HepG2 (cell line): ENCODE measurements around the gene MT4. TPM values are rescaled to one million over a fixed set of nuclear protein-coding genes. Genes with fewer than 3 reads are reported as not detected.

Experiments used
- FOXM1 ChIP-seq: sonication (generic); formaldehyde crosslinking; IDR thresholded peaks from 2 replicates; pipeline ENCODE4 v1.5.0; 2020; ENCODE audit warnings: missing genetic modification reagents
- KDM2A ChIP-seq: sonication (generic); formaldehyde crosslinking; IDR thresholded peaks from 2 replicates; pipeline ENCODE4 v1.4.0; 2020; ENCODE audit warnings: low read depth, missing genetic modification reagents, borderline replicate concordance
- NFATC3 ChIP-seq: sonication (generic); formaldehyde crosslinking; IDR thresholded peaks from 2 replicates; pipeline ENCODE4 v1.5.1; 2020; ENCODE audit warnings: mild to moderate bottlenecking, missing genetic modification reagents
- SNAPC2 ChIP-seq: sonication (generic); formaldehyde crosslinking; IDR thresholded peaks from 2 replicates; pipeline ENCODE4 v1.8.1; 2022; ENCODE audit warnings: mild to moderate bottlenecking, missing genetic modification reagents
- TCF12 ChIP-seq, 2 experiments: fragments of 450-650 bp in 1 of 2; sonication (generic) in 1 of 2; formaldehyde crosslinking in 1 of 2; IDR thresholded peaks; 2 replicates each; pipeline versions ENCODE4 v1.6.1 to v1.8.0; 2017 to 2022; ENCODE audit warnings: antibody characterized with exemption in 1 of 2, mild to moderate bottlenecking in 1 of 2, missing genetic modification reagents in 1 of 2, moderate library complexity in 1 of 2
- ZNF143 ChIP-seq: sonication (generic); formaldehyde crosslinking; IDR thresholded peaks from 2 replicates; pipeline ENCODE4 v1.4.0; 2020; ENCODE audit warnings: missing genetic modification reagents
- ZNF496 ChIP-seq: sonication (generic); formaldehyde crosslinking; IDR thresholded peaks from 2 replicates; pipeline ENCODE4 v1.8.1; 2023; ENCODE audit warnings: mild to moderate bottlenecking, moderate library complexity, missing genetic modification reagents; ENCODE audit not compliant: insufficient replicate concordance
- ZNF556 ChIP-seq: sonication (generic); formaldehyde crosslinking; IDR thresholded peaks from 2 replicates; pipeline ENCODE4 v1.4.0; 2020; ENCODE audit warnings: mild to moderate bottlenecking, missing genetic modification reagents, borderline replicate concordance
- ZNF577 ChIP-seq: sonication (generic); formaldehyde crosslinking; IDR thresholded peaks from 2 replicates; pipeline ENCODE4 v1.4.0; 2020; ENCODE audit warnings: mild to moderate bottlenecking, low read depth, missing genetic modification reagents, borderline replicate concordance
- ZNF598 ChIP-seq: sonication (generic); formaldehyde crosslinking; IDR thresholded peaks from 2 replicates; pipeline ENCODE4 v1.5.1; 2020; ENCODE audit warnings: mild to moderate bottlenecking, missing genetic modification reagents, borderline replicate concordance
- polyA plus RNA-seq, 8 experiments: library from polyadenylated mRNA; depleted of rRNA in 3 of 8; stranded (reverse) in 7 of 8; unstranded in 1 of 8; fragments of >200 nt; fragmentation: Illumina TruSeq in 4 of 8; extraction: Trizol in 4 of 8; gene quantifications; 2 replicates each; pipeline versions ENCODE4 v1.2.1 to v1.2.3, GENCODE V29; 2011 to 2016; ENCODE audit warnings: low read depth in 4 of 8, missing spikeins in 1 of 8, mixed read lengths in 1 of 8; ENCODE audit not compliant: insufficient read depth in 1 of 8
- total RNA-seq, 5 experiments: library from RNA; depleted of rRNA; stranded (reverse); fragments of >200 nt; fragmentation: Illumina TruSeq; extraction: Trizol; gene quantifications; 2 replicates each; pipeline ENCODE4 v1.2.3, GENCODE V29; 2016; ENCODE audit warnings: low read depth in 1 of 5
- TF ChIP-seq, protein P1 (sequence below), 2 experiments: fragments of 450-650 bp in 1 of 2; sonication (generic) in 1 of 2; formaldehyde crosslinking in 1 of 2; IDR thresholded peaks; 2 replicates each; pipeline versions ENCODE4 v1.6.1 to v1.8.0; 2016 to 2022; ENCODE audit warnings: antibody characterized with exemption in 1 of 2, mild to moderate bottlenecking in 1 of 2, missing genetic modification reagents in 1 of 2
- TF ChIP-seq, protein P2 (sequence below): sonication (generic); formaldehyde crosslinking; IDR thresholded peaks from 2 replicates; pipeline ENCODE4 v1.8.0; 2022; ENCODE audit warnings: mild to moderate bottlenecking, missing genetic modification reagents, borderline replicate concordance
- TF ChIP-seq, protein P3 (sequence below): IDR thresholded peaks from 2 replicates; pipeline ENCODE4 v1.6.1; 2016; ENCODE audit warnings: mild to moderate bottlenecking, missing biosample characterization, missing genetic modification reagents
- TF ChIP-seq, protein P4 (sequence below): sonication (generic); formaldehyde crosslinking; IDR thresholded peaks from 2 replicates; pipeline ENCODE4 v1.8.1; 2023; ENCODE audit warnings: mild to moderate bottlenecking, missing genetic modification reagents, borderline replicate concordance
- TF ChIP-seq, protein P5 (sequence below): sonication (generic); formaldehyde crosslinking; conservative IDR thresholded peaks from 2 replicates; pipeline ENCODE4 v1.4.0; 2020; ENCODE audit warnings: missing genetic modification reagents

The MT4 gene
- total and polyA plus RNA-seq, 2 of the 13 experiments (the other 11 are each of a cell fraction or from before 2014, with no cell fraction given) = not detected

DNA sequence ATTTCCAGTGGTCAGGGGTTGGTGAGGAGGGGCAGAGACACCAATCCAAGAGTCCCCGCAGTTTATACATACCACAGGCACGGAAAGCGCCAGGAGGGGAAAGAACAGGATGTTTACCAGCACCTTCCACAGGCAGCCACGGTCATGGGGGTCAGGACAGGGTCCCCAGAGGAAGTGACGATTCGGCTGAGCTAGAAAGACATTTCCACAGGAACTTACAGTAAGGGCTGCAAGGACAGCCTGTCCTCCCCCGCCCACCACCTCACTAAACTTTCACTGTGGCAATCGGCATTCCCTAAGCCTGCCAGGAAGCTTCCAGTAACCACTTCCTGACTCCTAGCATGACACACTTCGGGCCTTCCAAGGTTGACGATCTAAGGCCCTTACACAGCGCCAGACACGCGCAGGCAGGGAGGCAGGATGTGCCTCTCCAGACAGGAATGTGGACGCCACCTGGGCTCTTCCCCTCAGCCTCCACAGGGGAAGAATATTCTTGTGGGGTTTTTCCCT, 42.3 kb downstream of the MT4 start (continued):
- TF ChIP-seq ZNF143 (CRISPR knock-in tag) (0 out of 2 replicates have a peak, but pooled peaks have one; percentile 14), TCF12 (IDR thresholded peaks at IDR 0.05) (no peak), TCF12 (CRISPR knock-in tag; IDR thresholded peaks at IDR 0.05) (no peak), FOXM1 (CRISPR knock-in tag) (peak; percentile 39; the same call in 1 of the 2 replicates), ZNF577 (CRISPR knock-in tag) (no peak), NFATC3 (no peak), ZNF496 (CRISPR knock-in tag) (no peak), KDM2A (peak; percentile 94), ZNF556 (CRISPR knock-in tag) (no peak), SNAPC2 (CRISPR knock-in tag) (no peak; the same call in 1 of the 2 replicates), ZNF598 (CRISPR knock-in tag) (peak; percentile 71; the same call in 1 of the 2 replicates)
- TF ChIP-seq, protein P1, sequence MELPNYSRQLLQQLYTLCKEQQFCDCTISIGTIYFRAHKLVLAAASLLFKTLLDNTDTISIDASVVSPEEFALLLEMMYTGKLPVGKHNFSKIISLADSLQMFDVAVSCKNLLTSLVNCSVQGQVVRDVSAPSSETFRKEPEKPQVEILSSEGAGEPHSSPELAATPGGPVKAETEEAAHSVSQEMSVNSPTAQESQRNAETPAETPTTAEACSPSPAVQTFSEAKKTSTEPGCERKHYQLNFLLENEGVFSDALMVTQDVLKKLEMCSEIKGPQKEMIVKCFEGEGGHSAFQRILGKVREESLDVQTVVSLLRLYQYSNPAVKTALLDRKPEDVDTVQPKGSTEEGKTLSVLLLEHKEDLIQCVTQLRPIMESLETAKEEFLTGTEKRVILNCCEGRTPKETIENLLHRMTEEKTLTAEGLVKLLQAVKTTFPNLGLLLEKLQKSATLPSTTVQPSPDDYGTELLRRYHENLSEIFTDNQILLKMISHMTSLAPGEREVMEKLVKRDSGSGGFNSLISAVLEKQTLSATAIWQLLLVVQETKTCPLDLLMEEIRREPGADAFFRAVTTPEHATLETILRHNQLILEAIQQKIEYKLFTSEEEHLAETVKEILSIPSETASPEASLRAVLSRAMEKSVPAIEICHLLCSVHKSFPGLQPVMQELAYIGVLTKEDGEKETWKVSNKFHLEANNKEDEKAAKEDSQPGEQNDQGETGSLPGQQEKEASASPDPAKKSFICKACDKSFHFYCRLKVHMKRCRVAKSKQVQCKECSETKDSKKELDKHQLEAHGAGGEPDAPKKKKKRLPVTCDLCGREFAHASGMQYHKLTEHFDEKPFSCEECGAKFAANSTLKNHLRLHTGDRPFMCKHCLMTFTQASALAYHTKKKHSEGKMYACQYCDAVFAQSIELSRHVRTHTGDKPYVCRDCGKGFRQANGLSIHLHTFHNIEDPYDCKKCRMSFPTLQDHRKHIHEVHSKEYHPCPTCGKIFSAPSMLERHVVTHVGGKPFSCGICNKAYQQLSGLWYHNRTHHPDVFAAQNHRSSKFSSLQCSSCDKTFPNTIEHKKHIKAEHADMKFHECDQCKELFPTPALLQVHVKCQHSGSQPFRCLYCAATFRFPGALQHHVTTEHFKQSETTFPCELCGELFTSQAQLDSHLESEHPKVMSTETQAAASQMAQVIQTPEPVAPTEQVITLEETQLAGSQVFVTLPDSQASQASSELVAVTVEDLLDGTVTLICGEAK (IDR thresholded peaks at IDR 0.05) = no peak
- TF ChIP-seq, protein P1 (CRISPR knock-in tag; IDR thresholded peaks at IDR 0.05) = peak; percentile 78
- TF ChIP-seq, protein P2, sequence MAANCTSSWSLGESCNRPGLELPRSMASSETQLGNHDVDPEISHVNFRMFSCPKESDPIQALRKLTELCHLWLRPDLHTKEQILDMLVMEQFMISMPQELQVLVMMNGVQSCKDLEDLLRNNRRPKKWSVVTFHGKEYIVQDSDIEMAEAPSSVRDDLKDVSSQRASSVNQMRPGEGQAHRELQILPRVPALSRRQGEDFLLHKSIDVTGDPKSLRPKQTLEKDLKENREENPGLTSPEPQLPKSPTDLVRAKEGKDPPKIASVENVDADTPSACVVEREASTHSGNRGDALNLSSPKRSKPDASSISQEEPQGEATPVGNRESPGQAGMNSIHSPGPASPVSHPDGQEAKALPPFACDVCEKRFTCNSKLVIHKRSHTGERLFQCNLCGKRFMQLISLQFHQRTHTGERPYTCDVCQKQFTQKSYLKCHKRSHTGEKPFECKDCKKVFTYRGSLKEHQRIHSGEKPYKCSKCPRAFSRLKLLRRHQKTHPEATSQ = 0 out of 2 replicates have a peak, but pooled peaks have one; percentile 47
- TF ChIP-seq, protein P3, sequence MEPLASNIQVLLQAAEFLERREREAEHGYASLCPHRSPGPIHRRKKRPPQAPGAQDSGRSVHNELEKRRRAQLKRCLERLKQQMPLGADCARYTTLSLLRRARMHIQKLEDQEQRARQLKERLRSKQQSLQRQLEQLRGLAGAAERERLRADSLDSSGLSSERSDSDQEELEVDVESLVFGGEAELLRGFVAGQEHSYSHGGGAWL (CRISPR knock-in tag) = peak; percentile 81; the same call in 1 of the 2 replicates
- TF ChIP-seq, protein P4, sequence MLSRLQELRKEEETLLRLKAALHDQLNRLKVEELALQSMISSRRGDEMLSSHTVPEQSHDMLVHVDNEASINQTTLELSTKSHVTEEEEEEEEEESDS (CRISPR knock-in tag) = no peak; the same call in 1 of the 2 replicates
- TF ChIP-seq, protein P5, sequence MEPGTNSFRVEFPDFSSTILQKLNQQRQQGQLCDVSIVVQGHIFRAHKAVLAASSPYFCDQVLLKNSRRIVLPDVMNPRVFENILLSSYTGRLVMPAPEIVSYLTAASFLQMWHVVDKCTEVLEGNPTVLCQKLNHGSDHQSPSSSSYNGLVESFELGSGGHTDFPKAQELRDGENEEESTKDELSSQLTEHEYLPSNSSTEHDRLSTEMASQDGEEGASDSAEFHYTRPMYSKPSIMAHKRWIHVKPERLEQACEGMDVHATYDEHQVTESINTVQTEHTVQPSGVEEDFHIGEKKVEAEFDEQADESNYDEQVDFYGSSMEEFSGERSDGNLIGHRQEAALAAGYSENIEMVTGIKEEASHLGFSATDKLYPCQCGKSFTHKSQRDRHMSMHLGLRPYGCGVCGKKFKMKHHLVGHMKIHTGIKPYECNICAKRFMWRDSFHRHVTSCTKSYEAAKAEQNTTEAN (CRISPR knock-in tag) = peak; percentile 86; the same call in 1 of the 2 replicates
